ENCODE data around the gene FXYD7.

FXYD7 gene

DNA sequence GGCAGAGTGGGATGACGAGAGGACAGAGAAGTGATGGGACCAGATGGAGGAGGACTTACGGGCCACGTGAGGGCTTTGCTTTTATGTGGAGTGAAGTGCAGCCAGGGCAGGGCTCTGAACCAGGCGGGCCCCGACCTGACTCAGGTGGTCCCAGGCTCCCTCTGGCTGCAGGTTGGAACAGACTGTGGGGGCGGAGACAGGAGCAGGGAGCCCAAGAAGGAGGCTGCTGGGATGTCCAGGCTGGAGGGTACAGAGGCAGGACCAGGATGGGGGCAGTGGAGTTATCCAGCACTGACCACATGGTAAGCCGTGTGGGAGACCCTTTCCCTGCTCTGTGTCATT is 13.6 kb downstream of the FXYD7 start:
- Mint-ChIP-seq H3K36me3 (peaks cover 26% of the 10 kb centered on the region), H3K4me1 (ENCODE audit: low read depth) (peaks cover 54% of the 10 kb centered on the region), H3K27ac (peak overlapping the region; percentile 100), H3K27me3 (no peaks in the 10 kb centered on the region), H3K4me3 (peak overlapping the region; percentile 99), H3K9me3 (ENCODE audit: low read depth) (no peaks in the 10 kb centered on the region)

DNA sequence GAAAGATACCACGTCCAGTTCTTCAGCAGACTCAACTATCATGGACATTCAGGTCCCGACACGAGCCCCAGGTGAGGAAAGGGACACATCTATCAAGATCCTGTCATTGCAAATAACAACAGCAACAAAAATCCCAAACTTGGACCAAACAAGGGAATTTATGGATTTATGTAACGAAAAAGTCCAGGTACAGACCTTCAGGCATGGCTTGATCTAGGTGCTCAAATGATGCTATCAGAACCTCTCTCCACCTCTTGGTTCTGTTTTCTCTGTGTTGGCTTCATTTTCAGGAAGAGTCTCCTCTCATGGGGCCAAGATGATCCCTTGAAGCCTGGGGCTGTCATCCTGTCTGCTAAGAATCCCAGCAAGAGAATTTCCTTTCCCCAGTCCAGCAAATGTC is 14.4 kb downstream of the FXYD7 start:
- H3K9me3 Mint-ChIP-seq (ENCODE audit: low read depth) = no peaks in the 10 kb centered on the region
- no peaks in the 10 kb centered on the region for H3K27me3 Mint-ChIP-seq
- H3K4me1 Mint-ChIP-seq (ENCODE audit: low read depth) = peaks cover 56% of the 10 kb centered on the region
- peak overlapping the region; percentile 82 for H3K27ac Mint-ChIP-seq
- peak overlapping the region; percentile 99 for H3K4me3 Mint-ChIP-seq
- H3K36me3 Mint-ChIP-seq = peaks cover 34% of the 10 kb centered on the region

DNA sequence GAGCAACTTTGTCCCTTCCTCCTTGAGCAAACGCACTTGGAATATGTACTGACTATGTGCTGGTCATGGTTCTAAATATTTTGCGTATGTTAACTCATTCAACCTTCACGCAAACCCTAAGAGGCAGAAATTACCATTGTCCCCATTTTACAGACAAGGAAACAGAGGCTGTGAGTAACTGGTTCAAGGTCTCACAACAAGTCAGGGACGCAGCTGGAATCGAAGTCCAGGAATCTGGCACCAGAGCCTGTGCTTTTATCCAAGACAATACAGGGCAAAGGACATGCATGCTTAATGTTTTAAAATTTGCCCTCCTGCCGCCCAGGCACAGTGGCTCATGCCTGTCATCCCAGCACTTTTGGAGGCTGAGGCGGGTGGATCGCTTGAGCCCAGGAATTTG is 16.6 kb downstream of the FXYD7 start:
- H3K9me3 Mint-ChIP-seq (ENCODE audit: low read depth) = no peaks in the 10 kb centered on the region
- no peaks in the 10 kb centered on the region for H3K27me3 Mint-ChIP-seq
- H3K4me3 Mint-ChIP-seq = peak overlapping the region; percentile 44
- peaks cover 50% of the 10 kb centered on the region for H3K36me3 Mint-ChIP-seq
- peaks cover 57% of the 10 kb centered on the region for H3K4me1 Mint-ChIP-seq (ENCODE audit: low read depth)
- peak overlapping the region; percentile 79 for H3K27ac Mint-ChIP-seq

DNA sequence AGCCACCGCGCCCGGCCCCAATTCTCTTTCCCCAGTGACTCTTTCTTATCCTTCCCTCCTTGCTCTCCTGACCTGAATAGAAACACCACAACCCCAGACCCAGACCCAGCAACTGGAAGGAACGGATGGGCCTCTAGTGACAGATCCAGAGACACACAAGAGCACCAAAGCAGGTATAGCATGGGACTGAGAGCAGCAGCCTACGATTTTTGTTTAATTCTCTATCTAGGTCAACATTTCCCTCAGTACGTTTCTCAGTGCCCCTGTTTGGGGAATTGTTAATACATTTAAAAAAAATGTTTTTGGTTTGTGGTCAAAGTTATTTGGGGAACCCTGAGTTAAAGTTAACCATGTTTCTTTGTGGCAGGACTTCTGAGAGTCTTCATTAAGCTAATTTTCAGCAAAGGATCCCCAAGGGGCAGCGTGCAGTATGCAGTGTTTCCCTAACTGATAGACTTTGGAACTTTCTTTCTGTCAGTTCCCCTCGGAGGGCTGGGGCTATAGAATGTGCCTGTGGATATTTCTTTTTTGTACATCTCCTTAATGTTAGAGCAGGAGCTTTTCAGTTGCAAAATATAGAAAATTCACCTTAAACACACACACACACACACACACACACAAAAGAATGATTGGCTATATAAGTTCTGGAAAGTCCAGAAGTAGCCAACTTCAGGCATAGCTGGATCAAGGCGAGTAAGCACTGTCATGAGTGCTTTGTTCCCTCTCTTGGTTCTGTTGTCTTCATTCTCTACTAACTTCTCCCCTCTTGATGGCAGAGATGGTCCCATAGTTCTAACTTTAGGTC is 17.8 kb downstream of the FXYD7 start:
- Mint-ChIP-seq H3K9me3 (ENCODE audit: low read depth) (no peaks in the 10 kb centered on the region), H3K4me3 (no peak overlapping the region), H3K36me3 (peaks cover 61% of the 10 kb centered on the region), H3K27ac (peak overlapping the region; percentile 61), H3K27me3 (no peaks in the 10 kb centered on the region), H3K4me1 (ENCODE audit: low read depth) (peaks cover 53% of the 10 kb centered on the region)

DNA sequence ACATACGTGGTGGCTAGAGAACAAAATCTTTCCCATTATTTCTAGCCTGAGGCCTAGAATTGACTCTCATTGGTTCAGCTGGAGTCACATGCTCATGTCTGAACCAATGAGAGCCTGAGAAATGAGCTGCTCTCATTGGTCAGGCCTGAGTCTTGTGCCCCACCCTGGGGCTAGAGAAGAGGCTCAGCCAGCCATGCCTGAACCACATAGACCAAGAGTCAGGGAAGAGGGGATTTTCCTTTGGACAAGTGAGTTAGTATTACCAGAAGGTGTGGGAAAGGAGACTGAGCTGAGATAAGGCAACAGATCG is 18.3 kb downstream of the FXYD7 start:
- Mint-ChIP-seq H3K36me3 (peaks cover 61% of the 10 kb centered on the region), H3K27me3 (no peaks in the 10 kb centered on the region), H3K4me3 (no peak overlapping the region), H3K27ac (peak overlapping the region; percentile 54), H3K9me3 (ENCODE audit: low read depth) (no peaks in the 10 kb centered on the region), H3K4me1 (ENCODE audit: low read depth) (peaks cover 52% of the 10 kb centered on the region)

DNA sequence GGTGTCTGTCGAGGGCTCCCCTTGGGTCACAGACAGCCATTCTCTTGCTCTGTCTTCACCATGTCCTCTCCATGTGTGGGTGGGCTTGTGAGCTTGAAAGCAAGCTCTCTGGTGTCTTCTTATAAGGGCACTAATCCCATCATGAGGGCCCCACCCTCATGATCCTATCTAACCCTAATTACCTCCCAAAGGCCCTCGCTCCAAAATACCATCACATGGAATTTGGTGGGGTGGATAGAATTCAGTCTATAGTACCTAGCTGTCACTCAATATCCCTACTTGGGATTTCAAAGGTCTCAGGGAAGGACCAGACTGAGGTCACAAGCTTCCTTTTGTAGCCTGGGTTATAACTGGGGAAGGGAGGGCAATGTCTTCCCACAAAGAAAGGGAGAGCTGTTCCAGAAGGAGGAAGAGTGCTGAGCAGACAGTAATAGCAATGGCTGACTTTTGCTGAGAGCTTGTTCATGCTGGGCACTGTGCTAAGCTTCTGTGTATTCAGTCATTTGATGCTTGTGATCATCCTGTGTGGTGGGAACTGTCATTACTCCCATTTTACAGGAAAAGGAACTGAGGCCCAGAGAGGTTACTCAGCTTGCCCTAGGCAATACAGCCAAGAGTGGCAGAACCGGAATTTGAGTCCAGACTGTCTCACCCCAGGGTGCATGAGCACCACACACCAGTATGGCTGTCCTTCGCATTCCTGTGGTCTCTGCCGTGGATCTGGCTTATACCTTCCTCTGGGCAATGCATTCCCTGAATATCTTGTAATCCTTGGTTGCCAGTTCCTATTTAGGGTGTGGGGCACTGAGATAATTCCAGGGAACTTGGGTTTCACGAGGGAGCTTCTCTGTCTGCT is 19.6 kb downstream of the FXYD7 start:
- Mint-ChIP-seq H3K9me3 (ENCODE audit: low read depth) (no peaks in the 10 kb centered on the region), H3K27me3 (no peaks in the 10 kb centered on the region), H3K36me3 (peaks cover 64% of the 10 kb centered on the region), H3K4me1 (ENCODE audit: low read depth) (peaks cover 54% of the 10 kb centered on the region), H3K4me3 (peak overlapping the region; percentile 38), H3K27ac (peak overlapping the region; percentile 66)

DNA sequence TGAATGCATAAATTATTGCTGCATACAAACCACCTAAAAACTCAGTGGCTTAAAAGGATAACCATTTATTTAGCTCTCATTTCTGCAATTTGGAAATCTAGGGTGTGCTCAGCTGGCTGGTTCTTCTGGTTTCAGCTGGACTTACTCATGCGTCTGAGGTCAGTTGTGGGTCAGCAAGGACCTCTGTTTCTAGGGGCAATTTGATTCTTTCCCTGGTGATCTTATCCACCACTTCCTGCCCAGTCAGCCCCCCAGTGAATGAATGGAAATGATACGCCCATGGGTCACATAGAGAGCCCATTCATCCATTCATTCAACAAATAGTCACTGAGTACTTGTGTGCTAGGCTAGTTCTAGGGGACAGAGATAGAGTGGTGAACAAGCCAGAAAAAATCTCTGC is 21.4 kb downstream of the FXYD7 start:
- H3K4me3 Mint-ChIP-seq = no peak overlapping the region
- peaks cover 46% of the 10 kb centered on the region for H3K4me1 Mint-ChIP-seq (ENCODE audit: low read depth)
- peak overlapping the region; percentile 58 for H3K27ac Mint-ChIP-seq

DNA sequence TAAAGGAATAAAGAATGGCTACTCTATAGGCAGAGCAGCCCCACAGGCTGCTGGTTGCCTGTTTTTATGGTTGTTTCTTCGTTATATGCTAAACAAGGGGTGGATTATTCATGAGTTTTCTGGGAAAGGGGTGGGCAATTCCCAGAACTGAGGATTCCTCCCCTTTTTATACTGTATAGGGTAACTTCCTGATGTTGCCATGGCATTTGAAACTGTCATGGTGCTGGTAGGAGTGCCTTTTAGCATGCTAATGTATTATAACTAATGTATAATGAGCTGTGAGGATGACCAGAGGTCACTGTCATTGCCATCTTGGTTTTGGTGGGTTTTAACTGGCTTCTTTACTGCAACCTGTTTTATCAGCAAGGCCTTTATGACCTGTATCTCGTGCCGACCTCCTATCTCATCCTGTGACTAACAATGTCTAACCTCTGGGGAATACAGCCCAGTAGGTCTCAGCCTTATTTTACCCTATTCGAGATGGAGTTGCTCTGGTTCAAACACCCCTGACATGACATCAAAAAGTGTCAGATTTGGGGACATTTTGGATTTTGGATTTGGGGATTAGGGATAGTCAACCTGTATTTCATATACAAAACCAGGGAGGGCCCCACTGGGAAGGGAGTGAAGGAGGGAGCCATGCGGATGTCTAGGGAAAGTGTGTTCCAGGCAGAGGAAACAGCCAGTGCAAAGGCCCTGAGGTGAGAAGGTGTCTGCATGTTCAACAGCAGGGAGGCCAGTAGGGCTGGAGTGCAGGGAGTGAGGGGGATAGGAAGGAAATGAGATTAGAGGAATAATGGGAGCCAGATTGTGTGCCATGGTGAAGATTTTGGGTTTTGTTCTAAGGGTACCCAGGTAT is 22.4 kb downstream of the FXYD7 start:
- H3K27me3 Mint-ChIP-seq = no peaks in the 10 kb centered on the region
- H3K4me1 Mint-ChIP-seq (ENCODE audit: low read depth) = peaks cover 45% of the 10 kb centered on the region
- peaks cover 60% of the 10 kb centered on the region for H3K36me3 Mint-ChIP-seq
- no peak overlapping the region for H3K4me3 Mint-ChIP-seq
- H3K27ac Mint-ChIP-seq = peak overlapping the region; percentile 46
- no peaks in the 10 kb centered on the region for H3K9me3 Mint-ChIP-seq (ENCODE audit: low read depth)

More for the DNA sequence above, 21.4 kb downstream of the FXYD7 start:
- Mint-ChIP-seq H3K27me3 (no peaks in the 10 kb centered on the region), H3K36me3 (peaks cover 61% of the 10 kb centered on the region), H3K9me3 (ENCODE audit: low read depth) (no peaks in the 10 kb centered on the region)

DNA sequence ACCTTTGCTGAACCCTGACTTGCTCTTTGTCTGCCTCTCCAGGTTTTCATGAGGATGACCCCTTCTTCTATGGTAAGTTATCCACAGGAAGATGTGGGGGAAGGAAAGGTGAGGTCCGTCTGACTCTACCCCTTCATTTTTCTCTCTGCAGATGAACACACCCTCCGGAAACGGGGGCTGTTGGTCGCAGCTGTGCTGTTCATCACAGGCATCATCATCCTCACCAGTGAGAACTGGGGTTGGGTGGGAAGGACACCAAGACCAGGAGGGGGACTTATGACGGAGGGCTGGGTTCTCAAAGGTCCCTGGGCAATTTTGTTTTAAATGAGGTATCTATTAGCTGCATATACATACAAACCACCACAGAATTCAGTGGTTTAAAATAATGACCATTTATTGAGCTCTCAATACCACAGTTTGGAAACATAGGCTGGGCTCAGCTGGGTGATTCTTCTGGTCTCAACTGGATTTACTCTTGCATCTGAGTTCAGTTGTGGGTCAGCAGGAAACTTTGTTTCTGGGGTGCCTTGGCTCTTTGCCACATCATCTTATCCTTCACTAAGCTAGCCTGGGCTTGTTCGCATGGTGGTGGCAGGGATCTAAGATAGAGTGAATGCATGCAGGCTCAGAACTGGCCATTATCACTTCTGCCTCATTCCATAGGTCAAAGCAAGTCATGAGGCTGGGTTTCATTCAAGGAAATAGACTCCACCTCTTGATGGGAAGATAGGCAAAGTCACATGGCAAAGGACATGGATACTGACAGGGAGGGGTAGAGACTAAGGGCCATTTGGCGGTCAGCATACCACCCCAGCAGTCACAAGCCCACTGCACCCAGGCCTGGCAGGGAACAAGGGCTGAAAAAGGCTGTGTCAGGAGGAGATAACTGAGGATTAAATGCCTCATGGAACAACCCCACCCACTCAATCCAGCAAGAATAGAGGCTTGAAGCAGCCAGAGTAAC is 23.3 kb downstream of the FXYD7 start:
- Mint-ChIP-seq H3K4me3 (peak overlapping the region; percentile 20), H3K36me3 (peaks cover 54% of the 10 kb centered on the region), H3K27me3 (no peaks in the 10 kb centered on the region), H3K27ac (peak overlapping the region; percentile 83), H3K9me3 (ENCODE audit: low read depth) (no peaks in the 10 kb centered on the region), H3K4me1 (ENCODE audit: low read depth) (peaks cover 44% of the 10 kb centered on the region)

DNA sequence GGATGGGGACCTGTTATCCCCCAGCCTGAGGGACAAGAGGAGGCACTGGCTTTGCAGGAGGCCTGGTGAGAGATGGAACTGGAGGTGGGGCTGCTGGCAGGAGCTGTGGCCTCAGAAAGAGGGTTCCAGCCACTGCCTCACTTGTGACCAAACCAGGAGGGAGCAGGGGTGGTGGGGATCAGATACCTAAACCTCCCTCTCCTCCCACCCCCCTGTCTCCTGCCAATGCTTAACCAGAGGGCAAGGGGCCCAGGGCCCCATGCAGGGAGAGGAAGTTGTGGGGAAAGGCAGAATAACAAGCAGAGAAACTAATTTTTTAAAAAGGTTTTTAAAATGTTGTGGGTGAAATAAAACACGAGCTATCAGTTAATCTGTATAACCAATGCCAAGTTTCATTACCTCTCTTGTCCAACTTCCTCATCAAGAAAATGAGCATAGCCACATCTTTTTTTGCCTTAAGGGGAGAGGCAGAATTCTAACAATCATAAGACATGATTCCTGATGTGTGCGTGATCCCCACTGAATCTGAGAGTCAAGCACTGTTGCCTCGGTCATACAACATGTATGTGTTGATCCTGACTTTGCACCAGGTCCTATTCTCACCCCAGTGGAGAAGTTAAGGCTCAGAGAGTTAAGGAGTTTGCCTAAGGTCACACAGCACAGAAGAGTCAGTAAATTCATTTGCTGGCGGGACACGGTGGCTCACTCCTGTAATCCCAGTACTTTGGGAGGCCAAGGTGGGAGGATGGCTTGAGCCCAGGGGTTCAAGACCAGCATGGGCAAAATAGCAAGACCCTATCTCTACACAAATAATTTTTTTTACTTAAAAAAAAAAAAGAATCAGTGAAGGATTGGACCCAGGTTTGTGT is 24.4 kb downstream of the FXYD7 start:
- peak overlapping the region; percentile 83 for H3K27ac Mint-ChIP-seq
- peaks cover 44% of the 10 kb centered on the region for H3K4me1 Mint-ChIP-seq (ENCODE audit: low read depth)
- H3K4me3 Mint-ChIP-seq = peak overlapping the region; percentile 54
- H3K9me3 Mint-ChIP-seq (ENCODE audit: low read depth) = no peaks in the 10 kb centered on the region
- no peaks in the 10 kb centered on the region for H3K27me3 Mint-ChIP-seq
- peaks cover 45% of the 10 kb centered on the region for H3K36me3 Mint-ChIP-seq

DNA sequence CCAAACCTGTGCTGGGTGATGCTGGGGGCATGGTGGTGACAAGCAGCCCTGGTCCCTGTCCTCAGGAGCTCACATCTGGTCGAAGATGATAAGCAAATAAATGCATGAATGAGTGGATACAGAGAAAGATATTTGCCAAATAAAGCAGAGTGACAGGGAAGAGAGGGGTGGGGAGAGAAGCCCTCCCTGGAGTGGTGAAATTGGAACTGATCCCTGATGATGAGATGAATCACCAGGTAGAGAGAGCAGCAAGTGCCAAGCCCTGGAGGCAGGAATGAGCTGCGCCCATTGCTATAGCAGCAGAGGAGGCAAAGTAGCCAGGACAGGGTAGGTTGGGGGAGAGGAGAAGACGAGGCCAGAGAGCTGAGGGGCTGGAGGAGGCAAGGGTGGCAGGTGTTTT is 25.1 kb downstream of the FXYD7 start:
- Mint-ChIP-seq H3K4me1 (ENCODE audit: low read depth) (peaks cover 48% of the 10 kb centered on the region), H3K27ac (peak overlapping the region; percentile 83), H3K9me3 (ENCODE audit: low read depth) (no peaks in the 10 kb centered on the region), H3K36me3 (peaks cover 40% of the 10 kb centered on the region), H3K27me3 (no peaks in the 10 kb centered on the region), H3K4me3 (no peak overlapping the region)

DNA sequence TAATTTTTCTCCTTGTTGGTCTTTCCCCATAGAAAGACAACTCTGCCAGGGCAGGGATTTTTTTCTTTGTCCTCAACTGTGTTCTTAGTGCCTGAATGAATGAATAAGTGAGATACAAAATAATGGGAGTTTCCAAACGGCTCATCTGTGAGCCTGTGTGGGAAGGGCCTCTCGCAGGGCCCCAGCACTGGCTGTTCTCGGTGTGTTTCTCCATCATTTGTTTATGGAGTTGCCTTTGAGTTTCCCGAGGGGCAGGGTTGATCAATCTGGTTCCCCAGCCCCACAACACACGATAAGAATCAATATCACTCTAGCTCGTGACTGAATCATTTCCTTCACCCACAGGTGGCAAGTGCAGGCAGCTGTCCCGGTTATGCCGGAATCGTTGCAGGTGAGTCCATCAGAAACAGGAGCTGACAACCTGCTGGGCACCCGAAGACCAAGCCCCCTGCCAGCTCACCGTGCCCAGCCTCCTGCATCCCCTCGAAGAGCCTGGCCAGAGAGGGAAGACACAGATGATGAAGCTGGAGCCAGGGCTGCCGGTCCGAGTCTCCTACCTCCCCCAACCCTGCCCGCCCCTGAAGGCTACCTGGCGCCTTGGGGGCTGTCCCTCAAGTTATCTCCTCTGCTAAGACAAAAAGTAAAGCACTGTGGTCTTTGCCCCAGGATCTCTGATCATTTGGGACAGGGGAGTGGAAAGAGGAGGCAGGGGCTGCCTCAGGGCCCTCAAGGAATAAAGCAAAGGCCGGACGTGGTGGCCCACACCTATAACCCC is 26.4 kb downstream of the FXYD7 start:
- Mint-ChIP-seq H3K9me3 (ENCODE audit: low read depth) (no peaks in the 10 kb centered on the region), H3K27me3 (no peaks in the 10 kb centered on the region), H3K36me3 (peaks cover 32% of the 10 kb centered on the region), H3K4me1 (ENCODE audit: low read depth) (peaks cover 49% of the 10 kb centered on the region), H3K27ac (peak overlapping the region; percentile 84), H3K4me3 (no peak overlapping the region)
